OCI-LY7 (cell line): Measurements from ENCODE around the gene CPA3. TPM values are rescaled to one million over a fixed set of nuclear protein-coding genes. Genes with fewer than 3 reads are reported as not detected.

Experiments
- BruUV-seq: library from RNA; stranded (reverse); fragments of 400-500 nt; replicated peaks from 2 replicates; lab custom pipeline; 2021; lab: Mats Ljungman, UMichigan
- CTCF ChIA-PET: fragments of 300-600 bp; sonication (Branson Sonifier 250); formaldehyde crosslinking; loops from one replicate; lab custom pipeline; 2022; ENCODE audit warnings: antibody characterized with exemption; ENCODE audit not compliant: unreplicated experiment; lab: Charles Lee
- POLR2A ChIA-PET: fragments of 300-600 bp; sonication (Branson Sonifier 250); formaldehyde crosslinking; loops from one replicate; lab custom pipeline; 2022; ENCODE audit warnings: antibody characterized with exemption; lab: Charles Lee
- DNase-seq: peaks from one replicate; pipeline ENCODE4 v3.0.0-alpha.2; 2015; ENCODE audit warnings: low spot score
- H2AFZ ChIP-seq: fragments of 200-600 bp; sonication (generic), shearing (Covaris generic); 2 replicates; pipeline ENCODE4 v1.6.1; 2014; ENCODE audit warnings: mild to moderate bottlenecking, antibody characterized with exemption, low read length, moderate library complexity
- H3K27ac ChIP-seq: fragments of 200-600 bp; sonication (generic); 2 replicates; pipeline ENCODE4 v1.5.1; 2014; ENCODE audit warnings: mixed run types, low read depth, mild to moderate bottlenecking, moderate library complexity, low read length, inconsistent platforms; ENCODE audit not compliant: poor library complexity, severe bottlenecking
- H3K36me3 ChIP-seq: fragments of 200-600 bp; sonication (generic); 2 replicates; pipeline ENCODE4 v1.6.1; 2014; ENCODE audit warnings: mild to moderate bottlenecking, antibody characterized with exemption, low read length, moderate library complexity, mixed read lengths; ENCODE audit not compliant: insufficient read depth
- H3K4me1 ChIP-seq: fragments of 200-600 bp; sonication (generic); 2 replicates; pipeline ENCODE4 v1.5.1; 2014; ENCODE audit warnings: mild to moderate bottlenecking, low read length; ENCODE audit not compliant: insufficient read depth, poor library complexity, severe bottlenecking
- H3K4me2 ChIP-seq: fragments of 200-600 bp; sonication (generic); 2 replicates; pipeline ENCODE4 v1.6.1; 2014; ENCODE audit warnings: mild to moderate bottlenecking, low read length
- H3K4me3 ChIP-seq: fragments of 200-600 bp; sonication (generic); 2 replicates; pipeline ENCODE4 v1.5.1; 2014; ENCODE audit warnings: mild to moderate bottlenecking, low read depth, low read length; ENCODE audit not compliant: poor library complexity, severe bottlenecking
- H3K79me2 ChIP-seq: fragments of 200-600 bp; sonication (generic); 2 replicates; pipeline ENCODE4 v1.6.1; 2016; ENCODE audit warnings: low read depth, mild to moderate bottlenecking, low read length, moderate library complexity, mixed read lengths; ENCODE audit not compliant: insufficient read depth
- H3K9me2 ChIP-seq: fragments of 200-600 bp; sonication (generic); 2 replicates; pipeline ENCODE4 v1.6.1; 2016; ENCODE audit warnings: mild to moderate bottlenecking, low read length, mixed read lengths; ENCODE audit not compliant: insufficient read depth
- H3K9me3 ChIP-seq: fragments of 200-600 bp; sonication (generic); 2 replicates; pipeline ENCODE4 v1.6.1; 2014; ENCODE audit warnings: mild to moderate bottlenecking, mixed run types, low read length, mixed read lengths
- H4K20me1 ChIP-seq: fragments of 200-600 bp; sonication (generic); 2 replicates; pipeline ENCODE4 v1.6.1; 2014; ENCODE audit warnings: mild to moderate bottlenecking, antibody characterized with exemption, low read length, moderate library complexity, mixed read lengths; ENCODE audit not compliant: insufficient read depth
- CTCF ChIP-seq: fragments of 200-600 bp; sonication (generic); conservative IDR thresholded peaks from 2 replicates; pipeline ENCODE4 v1.5.1; 2014; ENCODE audit warnings: mild to moderate bottlenecking, antibody characterized with exemption, low read length, moderate library complexity, mixed read lengths
- EZH2phosphoT487 ChIP-seq: fragments of 200-600 bp; sonication (generic); IDR thresholded peaks from 2 replicates; pipeline ENCODE4 v1.6.1; 2018; ENCODE audit warnings: low read depth, borderline replicate concordance, mild to moderate bottlenecking, mixed run types, antibody characterized with exemption, low read length, moderate library complexity, mixed read lengths
- intact Hi-C: fragments of 100-400 bp; cut with micrococcal nuclease; formaldehyde crosslinking; loops from one replicate; pipeline ENCODE4 v1.10.0; 2022; ENCODE audit not compliant: unreplicated experiment
- total RNA-seq, 2 experiments: library from RNA; depleted of rRNA in 1 of 2; stranded (reverse); fragments of >200 nt in 1 of 2; shearing (Covaris generic) in 1 of 2; gene quantifications; 2 replicates each; pipeline ENCODE4 v1.2.3, GENCODE V29; 2014 to 2022

Gene CPA3
- total RNA-seq, 2 experiments from 2014 or later: not detected

DNA sequence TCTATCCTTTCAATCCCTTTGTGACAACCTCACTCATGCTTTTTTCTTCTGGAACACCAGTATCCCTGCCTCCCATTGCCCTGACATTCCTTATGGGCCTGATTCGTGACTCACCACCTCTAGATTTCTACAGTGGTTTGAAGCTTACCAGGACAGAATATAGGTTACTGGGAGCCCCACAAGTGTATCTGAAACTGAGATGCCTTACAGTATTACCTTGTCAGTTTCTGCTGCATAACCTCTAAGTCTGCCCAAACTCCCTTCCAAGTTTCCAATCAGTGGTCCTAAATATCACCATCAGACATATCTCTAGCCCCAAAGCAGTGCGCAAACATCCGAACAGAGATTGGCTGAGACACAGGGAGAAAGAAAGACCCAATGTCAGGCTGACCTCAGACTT is 31.9 kb upstream of the CPA3 start:
- no peak for DNase-seq
- intact Hi-C loops: no loop called here
- Histone ChIP-seq H3K4me2 (no peak overlapping the region), H3K4me3 (no peak overlapping the region), H4K20me1 (no peaks in the 10 kb centered on the region), H3K36me3 (no peaks in the 10 kb centered on the region), H2AFZ (no peak overlapping the region), H3K9me2 (no peaks in the 10 kb centered on the region), H3K79me2 (no peaks in the 10 kb centered on the region), H3K27ac (no peak overlapping the region), H3K9me3 (no peaks in the 10 kb centered on the region), H3K4me1 (no peaks in the 10 kb centered on the region)
- BruUV-seq: no TSS peak
- CTCF ChIA-PET: no interaction called here
- no peak for TF ChIP-seq CTCF
- POLR2A ChIA-PET: interaction anchor here (0.6 to 0.9 kb wide), 2 partner anchors 11 to 57 kb away, joined by 3 to 5 read pairs; no protein-coding TSS in a partner anchor

- no TSS peak for BruUV-seq
- H3K79me2 ChIP-seq: no peaks in the 10 kb centered on the region
- peak; percentile 1 for DNase-seq
- no peak overlapping the region for H3K4me3 ChIP-seq
- TF ChIP-seq EZH2phosphoT487 (no peak), CTCF (no peak)
- no peaks in the 10 kb centered on the region for H3K4me1 ChIP-seq
- intact Hi-C loops: no loop called here
- H3K4me2 ChIP-seq: no peak overlapping the region
- CTCF ChIA-PET: no interaction called here
- H2AFZ ChIP-seq: no peak overlapping the region
- H3K9me3 ChIP-seq: no peaks in the 10 kb centered on the region
- no peaks in the 10 kb centered on the region for H4K20me1 ChIP-seq
- POLR2A ChIA-PET: no interaction called here
- H3K27ac ChIP-seq: no peak overlapping the region
- H3K9me2 ChIP-seq: no peaks in the 10 kb centered on the region
- H3K36me3 ChIP-seq: no peaks in the 10 kb centered on the region
Measured at GRCh38 chr3:148839805-148840204, 25.3 kb upstream of the CPA3 start.

- Histone ChIP-seq H3K27ac (no peak overlapping the region), H3K4me2 (no peak overlapping the region), H3K9me2 (no peaks in the 10 kb centered on the region), H3K9me3 (no peaks in the 10 kb centered on the region), H3K79me2 (no peaks in the 10 kb centered on the region), H3K4me3 (no peak overlapping the region), H3K4me1 (no peaks in the 10 kb centered on the region), H4K20me1 (no peaks in the 10 kb centered on the region), H3K36me3 (no peaks in the 10 kb centered on the region), H2AFZ (no peak overlapping the region)
- no peak for DNase-seq
- BruUV-seq: no TSS peak
- ChIA-PET POLR2A (no interaction called here), CTCF (no interaction called here)
- intact Hi-C loops: no loop called here
- TF ChIP-seq CTCF (no peak), EZH2phosphoT487 (no peak)
Measured at GRCh38 chr3:148840451-148840850, 24.6 kb upstream of the CPA3 start.
